GM12874 (cell line): Measurements from ENCODE around the gene MMGT1.

Experiments
- CTCF ChIP-seq: IDR thresholded peaks from 2 replicates; pipeline ENCODE4 v1.5.1; 2011; ENCODE audit warnings: low read depth, mild to moderate bottlenecking, control low read depth, low read length, moderate library complexity; ENCODE audit not compliant: insufficient read depth

The MMGT1 gene

GRCh38 chrX:135977611-135978010 lies 3.8 kb upstream of the MMGT1 start:
- no peak for TF ChIP-seq CTCF

GRCh38 chrX:135975421-135975820 lies 1.6 kb upstream of the MMGT1 start:
- TF ChIP-seq CTCF = no peak

GRCh38 chrX:135974279-135974856 lies 580 bp upstream of the MMGT1 start:
- TF ChIP-seq CTCF = no peak

- no peak for TF ChIP-seq CTCF
Measured at GRCh38 chrX:135973025-135973547, 702 bp downstream of the MMGT1 start.

- no peak for TF ChIP-seq CTCF
Measured at GRCh38 chrX:135951291-135951690, 22.5 kb downstream of the MMGT1 start.

GRCh38 chrX:135944486-135944885 lies 29.3 kb downstream of the MMGT1 start:
- no peak for TF ChIP-seq CTCF

GRCh38 chrX:135931644-135932487 lies 41.9 kb downstream of the MMGT1 start:
- TF ChIP-seq CTCF = peak; percentile 65
